ENCODE measurements around the gene LTBR.

LTBR gene

DNA sequence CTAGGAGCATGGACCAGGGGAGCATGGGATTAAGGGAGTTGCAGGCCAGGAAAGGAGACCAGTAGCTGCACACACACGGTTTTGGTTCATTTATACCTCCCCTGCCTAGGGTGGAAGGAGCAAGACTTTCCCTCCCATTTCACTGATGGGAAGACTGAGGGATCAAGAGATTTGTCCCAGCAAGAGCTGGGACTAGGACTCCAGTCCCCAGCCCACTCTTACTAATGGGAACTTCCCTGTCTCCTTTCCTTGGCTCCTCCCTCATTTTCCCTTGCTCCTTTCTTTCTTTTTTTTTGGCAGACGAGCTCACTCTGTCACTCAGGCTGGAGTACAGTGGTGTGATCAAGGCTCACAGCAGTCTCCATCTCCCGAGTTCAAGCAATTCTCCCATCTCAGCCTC, 21.6 kb upstream of the LTBR start:
- DNase-seq (ENCODE audit: low read depth) = no peak
- TF ChIP-seq, protein P1, sequence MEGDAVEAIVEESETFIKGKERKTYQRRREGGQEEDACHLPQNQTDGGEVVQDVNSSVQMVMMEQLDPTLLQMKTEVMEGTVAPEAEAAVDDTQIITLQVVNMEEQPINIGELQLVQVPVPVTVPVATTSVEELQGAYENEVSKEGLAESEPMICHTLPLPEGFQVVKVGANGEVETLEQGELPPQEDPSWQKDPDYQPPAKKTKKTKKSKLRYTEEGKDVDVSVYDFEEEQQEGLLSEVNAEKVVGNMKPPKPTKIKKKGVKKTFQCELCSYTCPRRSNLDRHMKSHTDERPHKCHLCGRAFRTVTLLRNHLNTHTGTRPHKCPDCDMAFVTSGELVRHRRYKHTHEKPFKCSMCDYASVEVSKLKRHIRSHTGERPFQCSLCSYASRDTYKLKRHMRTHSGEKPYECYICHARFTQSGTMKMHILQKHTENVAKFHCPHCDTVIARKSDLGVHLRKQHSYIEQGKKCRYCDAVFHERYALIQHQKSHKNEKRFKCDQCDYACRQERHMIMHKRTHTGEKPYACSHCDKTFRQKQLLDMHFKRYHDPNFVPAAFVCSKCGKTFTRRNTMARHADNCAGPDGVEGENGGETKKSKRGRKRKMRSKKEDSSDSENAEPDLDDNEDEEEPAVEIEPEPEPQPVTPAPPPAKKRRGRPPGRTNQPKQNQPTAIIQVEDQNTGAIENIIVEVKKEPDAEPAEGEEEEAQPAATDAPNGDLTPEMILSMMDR (IDR thresholded peaks at IDR 0.05; ENCODE audit: low read depth, low read length, missing control alignments) = no peak
- no peak overlapping the region for H3K4me3 ChIP-seq (ENCODE audit: low read depth, low read length)

- no peak overlapping the region for H3K4me3 ChIP-seq (ENCODE audit: low read depth, low read length)
- DNase-seq (ENCODE audit: low read depth) = no peak
- TF ChIP-seq, protein P1 (IDR thresholded peaks at IDR 0.05; ENCODE audit: low read depth, low read length, missing control alignments) = no peak
These were observed 21.0 kb upstream of the LTBR start for GRCh38 chr12:6363010-6363329.

GRCh38 chr12:6363330-6364043, 20.5 kb upstream of the LTBR start:
- no peak overlapping the region; the same call in 1 of the 2 replicates for H3K4me3 ChIP-seq (ENCODE audit: low read depth, low read length)
- DNase-seq (ENCODE audit: low read depth) = no peak
- TF ChIP-seq, protein P1 (IDR thresholded peaks at IDR 0.05; ENCODE audit: low read depth, low read length, missing control alignments) = no peak

DNA sequence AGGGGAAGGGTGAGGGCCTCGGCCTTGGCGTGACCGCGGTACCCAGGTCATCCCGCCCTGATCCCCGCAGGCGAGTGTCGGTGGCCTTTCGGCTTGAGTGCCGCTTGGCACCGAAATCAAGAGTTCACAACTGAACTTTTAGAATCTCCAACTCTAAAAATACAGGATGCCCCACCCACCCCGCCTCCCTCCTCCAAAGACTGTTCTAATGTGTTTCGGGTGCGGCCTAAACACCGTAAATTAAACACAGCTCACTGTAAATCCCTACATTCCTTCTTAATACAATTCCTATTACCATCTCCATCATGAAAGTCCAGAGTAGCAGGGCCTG, 20.0 kb upstream of the LTBR start:
- H3K4me3 ChIP-seq (ENCODE audit: low read depth, low read length) = no peak overlapping the region

DNA sequence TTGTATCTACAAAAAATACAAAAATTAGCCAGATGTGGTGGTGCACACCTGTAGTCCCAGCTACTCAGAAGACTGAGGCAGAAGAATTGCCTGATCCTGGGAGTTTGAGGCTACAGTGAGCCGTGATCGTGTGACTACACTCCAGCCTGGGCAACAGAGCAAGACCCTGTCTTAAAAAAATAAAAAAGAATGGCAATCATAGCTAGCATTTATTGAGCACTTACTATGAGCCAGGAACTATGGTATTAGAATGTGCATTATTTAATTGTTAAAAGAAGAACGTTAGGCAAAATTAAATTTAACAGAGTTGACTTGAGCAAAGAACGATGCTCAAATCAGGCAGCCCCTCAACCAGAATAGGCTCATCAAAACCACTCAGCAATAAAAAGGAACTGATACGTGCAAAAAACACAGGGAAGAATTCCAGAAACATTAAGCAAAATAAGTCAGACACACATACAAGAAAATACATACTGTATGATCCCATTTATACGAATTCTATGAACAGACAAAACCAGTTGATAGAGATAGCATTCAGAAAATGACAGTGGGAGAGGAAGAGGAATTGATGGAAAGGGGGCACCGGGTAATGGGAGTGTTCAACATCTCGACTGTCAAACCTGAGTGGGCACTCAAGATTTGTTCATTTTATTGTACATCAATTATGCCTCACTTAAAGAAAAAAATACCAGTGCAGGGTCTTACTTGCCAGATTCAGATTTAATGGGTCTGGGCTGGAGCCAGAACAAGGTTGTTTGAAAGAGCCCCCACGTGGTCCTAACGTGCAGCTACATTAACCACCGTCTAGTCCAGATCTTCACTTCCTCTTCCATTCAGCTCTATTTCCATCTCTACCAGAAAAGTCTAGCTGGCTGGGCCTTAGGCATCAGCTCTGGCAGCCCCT, 16.6 kb upstream of the LTBR start:
- TF ChIP-seq, protein P1 (IDR thresholded peaks at IDR 0.05; ENCODE audit: low read depth, low read length, missing control alignments) = peak; percentile 55
- peak; percentile 59 for DNase-seq (ENCODE audit: low read depth)

More for the DNA sequence above, 20.0 kb upstream of the LTBR start:
- TF ChIP-seq, protein P1 (IDR thresholded peaks at IDR 0.05; ENCODE audit: low read depth, low read length, missing control alignments) = no peak
- DNase-seq (ENCODE audit: low read depth) = no peak

DNA sequence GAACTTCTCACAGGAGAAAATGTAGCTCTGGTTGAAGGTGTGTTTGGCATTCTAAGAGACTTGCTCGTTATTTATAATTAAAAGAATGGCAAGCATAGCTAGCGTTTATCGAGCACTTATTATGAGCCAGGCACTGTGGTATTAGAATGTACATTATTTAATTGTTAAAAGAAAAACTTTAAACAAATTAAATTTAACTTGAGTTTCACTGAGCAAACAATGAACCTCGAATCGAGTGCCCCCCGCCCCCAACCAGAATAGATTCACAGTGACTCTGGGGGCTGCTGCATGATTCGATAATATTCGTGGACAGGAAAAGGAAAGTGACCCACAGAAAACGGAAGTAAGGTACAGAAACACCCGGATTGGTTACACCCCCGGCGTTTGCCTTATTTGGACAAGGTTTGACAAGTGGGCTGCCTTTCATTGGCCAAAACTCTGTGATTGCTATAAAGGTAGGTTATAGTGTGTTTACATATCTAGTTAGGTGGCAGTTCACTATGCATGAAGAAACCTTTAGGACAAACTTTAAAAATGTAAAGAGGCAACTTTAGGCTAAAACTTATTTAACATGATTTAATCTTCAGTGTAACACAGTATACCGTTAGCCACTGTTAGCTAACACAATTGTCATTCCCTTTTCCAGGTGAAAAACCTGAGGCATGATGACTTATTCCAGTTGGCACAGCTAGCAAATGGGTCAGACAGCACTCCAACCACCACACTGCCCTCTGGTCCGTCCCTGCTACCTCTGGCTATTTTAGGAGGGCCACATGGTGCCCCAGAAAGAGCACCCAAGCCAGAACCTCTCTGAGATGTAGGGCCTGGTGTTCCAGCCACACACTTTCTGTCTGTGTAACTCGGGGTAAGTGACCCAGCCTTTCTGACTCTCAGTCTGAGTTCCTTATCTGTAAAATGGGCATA, 15.7 kb upstream of the LTBR start:
- peak; percentile 16 for DNase-seq (ENCODE audit: low read depth)

More for the DNA sequence above, 16.6 kb upstream of the LTBR start:
- no peak overlapping the region for H3K4me3 ChIP-seq (ENCODE audit: low read depth, low read length)

More for the DNA sequence above, 15.7 kb upstream of the LTBR start:
- TF ChIP-seq, protein P1 (IDR thresholded peaks at IDR 0.05; ENCODE audit: low read depth, low read length, missing control alignments) = no peak
- no peak overlapping the region for H3K4me3 ChIP-seq (ENCODE audit: low read depth, low read length)

All from GM12864 (cell line).